GM12892 (cell line): Measurements from ENCODE around the gene RALGDS.

Experiments
- POLR2A ChIP-seq: IDR thresholded peaks from 2 replicates; pipeline ENCODE4 v1.6.1; 2011; ENCODE audit warnings: low read depth, low read length, control low read depth
- POLR2AphosphoS5 ChIP-seq: IDR thresholded peaks from 2 replicates; pipeline ENCODE4 v1.6.1; 2011; ENCODE audit warnings: low read depth, low read length, control low read depth

DNA sequence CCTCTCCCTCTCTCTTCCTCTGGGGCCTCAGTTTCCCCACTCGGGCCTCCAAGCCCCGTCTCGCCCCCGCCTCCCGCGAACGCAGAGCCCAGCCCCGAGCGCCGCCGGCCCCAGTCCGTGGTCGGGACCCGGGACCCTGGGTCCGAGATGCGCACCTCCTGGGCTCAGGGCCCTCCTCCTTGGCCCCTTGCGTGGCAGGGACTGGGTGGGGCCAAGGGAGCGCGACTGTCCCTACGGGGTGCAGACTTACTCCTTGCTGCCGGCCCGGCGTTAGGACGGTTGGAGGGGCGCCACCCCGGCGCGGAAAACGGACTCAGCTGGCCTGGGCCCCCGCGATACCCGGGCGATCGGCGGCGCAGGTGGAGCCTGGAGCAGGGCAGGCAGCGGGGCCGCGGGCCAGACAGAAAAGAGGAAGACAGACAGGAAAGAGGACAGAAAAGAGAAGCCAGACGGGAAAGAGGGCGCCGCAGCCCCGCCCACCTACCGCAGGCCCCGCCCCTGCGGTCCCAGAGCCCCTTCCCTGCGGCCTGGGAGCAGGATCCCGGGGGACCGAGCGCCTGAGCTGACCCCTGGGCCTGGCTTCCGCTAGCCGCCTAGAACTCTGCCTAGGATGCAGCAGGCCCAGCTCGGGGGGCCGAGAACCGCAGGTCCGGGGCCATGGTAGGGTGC is 42.6 kb upstream of the RALGDS start, which contains the start of gene GBGT1:
- TF ChIP-seq POLR2A (no peak), POLR2AphosphoS5 (no peak)
